ENCODE measurements around the gene KRTAP16-1. TPM values are rescaled to one million over a fixed set of nuclear protein-coding genes. Genes with fewer than 3 reads are reported as not detected.

Gene KRTAP16-1
- total and polyA plus RNA-seq, 2 of the 13 experiments (the other 11 are each of a cell fraction or from before 2014, with no cell fraction given) = not detected

DNA sequence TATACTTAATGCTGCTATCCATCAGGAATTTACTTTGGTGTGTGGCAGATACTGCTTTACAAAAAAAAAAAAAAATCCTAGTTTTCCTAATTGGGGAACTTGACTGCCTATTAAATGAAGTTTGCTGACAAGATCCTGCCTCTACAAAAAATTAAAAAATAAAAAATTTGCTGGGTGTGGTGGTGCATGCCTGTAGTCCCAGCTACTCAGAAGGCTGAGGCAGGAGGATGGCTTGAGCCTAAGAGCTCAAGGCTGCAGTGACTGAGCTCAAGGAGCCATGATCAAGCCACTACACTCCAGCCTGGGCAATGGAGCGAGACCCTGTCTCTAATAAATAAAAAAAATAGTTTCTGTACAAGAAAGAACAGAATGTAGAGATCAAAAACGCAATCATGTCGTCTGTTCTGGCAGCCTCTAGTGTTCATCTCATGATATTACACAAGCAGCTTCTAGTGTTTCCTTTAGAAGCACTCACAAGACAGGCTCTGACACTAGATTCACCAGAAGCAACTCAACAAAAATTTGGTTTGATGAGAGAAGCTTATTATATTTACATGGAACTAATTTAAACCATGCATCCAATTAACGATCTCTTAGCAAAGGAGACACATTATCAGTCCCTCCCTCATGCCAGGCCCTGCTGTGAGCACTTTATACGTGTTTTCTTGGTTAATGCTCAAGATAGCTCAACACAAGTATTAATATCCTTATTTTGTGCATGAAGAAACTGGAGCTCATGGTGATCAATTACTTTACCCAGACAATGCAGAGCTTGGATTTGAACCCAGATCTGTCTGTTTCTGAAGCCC is 13.2 kb upstream of the KRTAP16-1 start (continued):
- TF ChIP-seq, protein P1, sequence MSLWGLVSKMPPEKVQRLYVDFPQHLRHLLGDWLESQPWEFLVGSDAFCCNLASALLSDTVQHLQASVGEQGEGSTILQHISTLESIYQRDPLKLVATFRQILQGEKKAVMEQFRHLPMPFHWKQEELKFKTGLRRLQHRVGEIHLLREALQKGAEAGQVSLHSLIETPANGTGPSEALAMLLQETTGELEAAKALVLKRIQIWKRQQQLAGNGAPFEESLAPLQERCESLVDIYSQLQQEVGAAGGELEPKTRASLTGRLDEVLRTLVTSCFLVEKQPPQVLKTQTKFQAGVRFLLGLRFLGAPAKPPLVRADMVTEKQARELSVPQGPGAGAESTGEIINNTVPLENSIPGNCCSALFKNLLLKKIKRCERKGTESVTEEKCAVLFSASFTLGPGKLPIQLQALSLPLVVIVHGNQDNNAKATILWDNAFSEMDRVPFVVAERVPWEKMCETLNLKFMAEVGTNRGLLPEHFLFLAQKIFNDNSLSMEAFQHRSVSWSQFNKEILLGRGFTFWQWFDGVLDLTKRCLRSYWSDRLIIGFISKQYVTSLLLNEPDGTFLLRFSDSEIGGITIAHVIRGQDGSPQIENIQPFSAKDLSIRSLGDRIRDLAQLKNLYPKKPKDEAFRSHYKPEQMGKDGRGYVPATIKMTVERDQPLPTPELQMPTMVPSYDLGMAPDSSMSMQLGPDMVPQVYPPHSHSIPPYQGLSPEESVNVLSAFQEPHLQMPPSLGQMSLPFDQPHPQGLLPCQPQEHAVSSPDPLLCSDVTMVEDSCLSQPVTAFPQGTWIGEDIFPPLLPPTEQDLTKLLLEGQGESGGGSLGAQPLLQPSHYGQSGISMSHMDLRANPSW (CRISPR knock-in tag; IDR thresholded peaks at IDR 0.05; ENCODE audit: borderline replicate concordance) = no peak
- TF ChIP-seq HNRNPUL1 (IDR thresholded peaks at IDR 0.05; ENCODE audit: low read depth, low read length) (no peak), ZNF780A (CRISPR knock-in tag; IDR thresholded peaks at IDR 0.05) (no peak), ZNF737 (CRISPR knock-in tag; IDR thresholded peaks at IDR 0.05; ENCODE audit: borderline replicate concordance) (no peak), NFYC (CRISPR knock-in tag; IDR thresholded peaks at IDR 0.05) (no peak), KDM6A (CRISPR knock-in tag; IDR thresholded peaks at IDR 0.05; ENCODE audit: low read depth) (no peak), AKAP8 (CRISPR knock-in tag; IDR thresholded peaks at IDR 0.05) (no peak), MBNL3 (CRISPR knock-in tag; conservative IDR thresholded peaks at IDR 0.05) (no peak), ZNF557 (CRISPR knock-in tag; IDR thresholded peaks at IDR 0.05) (no peak), GATA4 (IDR thresholded peaks at IDR 0.05; ENCODE audit: borderline replicate concordance, low read depth) (no peak), RBFOX2 (IDR thresholded peaks at IDR 0.05; ENCODE audit: low read depth, low read length) (no peak), ZNF567 (CRISPR knock-in tag; IDR thresholded peaks at IDR 0.05; ENCODE audit: borderline replicate concordance) (no peak), ZNF556 (CRISPR knock-in tag; IDR thresholded peaks at IDR 0.05; ENCODE audit: borderline replicate concordance) (no peak), MAF1 (CRISPR knock-in tag; IDR thresholded peaks at IDR 0.05; ENCODE audit: borderline replicate concordance) (no peak)
- TF ChIP-seq, protein P2, sequence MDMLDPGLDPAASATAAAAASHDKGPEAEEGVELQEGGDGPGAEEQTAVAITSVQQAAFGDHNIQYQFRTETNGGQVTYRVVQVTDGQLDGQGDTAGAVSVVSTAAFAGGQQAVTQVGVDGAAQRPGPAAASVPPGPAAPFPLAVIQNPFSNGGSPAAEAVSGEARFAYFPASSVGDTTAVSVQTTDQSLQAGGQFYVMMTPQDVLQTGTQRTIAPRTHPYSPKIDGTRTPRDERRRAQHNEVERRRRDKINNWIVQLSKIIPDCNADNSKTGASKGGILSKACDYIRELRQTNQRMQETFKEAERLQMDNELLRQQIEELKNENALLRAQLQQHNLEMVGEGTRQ (IDR thresholded peaks at IDR 0.05; ENCODE audit: low read depth, low read length) = no peak
- TF ChIP-seq, protein P2 (CRISPR knock-in tag; IDR thresholded peaks at IDR 0.05; ENCODE audit: borderline replicate concordance) = no peak
- TF ChIP-seq, protein P3, sequence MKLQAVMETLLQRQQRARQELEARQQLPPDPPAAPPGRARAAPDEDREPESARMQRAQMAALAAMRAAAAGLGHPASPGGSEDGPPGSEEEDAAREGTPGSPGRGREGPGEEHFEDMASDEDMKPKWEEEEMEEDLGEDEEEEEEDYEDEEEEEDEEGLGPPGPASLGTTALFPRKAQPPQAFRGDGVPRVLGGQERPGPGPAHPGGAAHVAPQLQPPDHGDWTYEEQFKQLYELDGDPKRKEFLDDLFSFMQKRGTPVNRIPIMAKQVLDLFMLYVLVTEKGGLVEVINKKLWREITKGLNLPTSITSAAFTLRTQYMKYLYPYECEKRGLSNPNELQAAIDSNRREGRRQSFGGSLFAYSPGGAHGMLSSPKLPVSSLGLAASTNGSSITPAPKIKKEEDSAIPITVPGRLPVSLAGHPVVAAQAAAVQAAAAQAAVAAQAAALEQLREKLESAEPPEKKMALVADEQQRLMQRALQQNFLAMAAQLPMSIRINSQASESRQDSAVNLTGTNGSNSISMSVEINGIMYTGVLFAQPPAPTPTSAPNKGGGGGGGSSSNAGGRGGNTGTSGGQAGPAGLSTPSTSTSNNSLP (IDR thresholded peaks at IDR 0.05; ENCODE audit: low read depth, low read length) = peak; percentile 52; the same call in 1 of the 2 replicates
- TF ChIP-seq, protein P4, sequence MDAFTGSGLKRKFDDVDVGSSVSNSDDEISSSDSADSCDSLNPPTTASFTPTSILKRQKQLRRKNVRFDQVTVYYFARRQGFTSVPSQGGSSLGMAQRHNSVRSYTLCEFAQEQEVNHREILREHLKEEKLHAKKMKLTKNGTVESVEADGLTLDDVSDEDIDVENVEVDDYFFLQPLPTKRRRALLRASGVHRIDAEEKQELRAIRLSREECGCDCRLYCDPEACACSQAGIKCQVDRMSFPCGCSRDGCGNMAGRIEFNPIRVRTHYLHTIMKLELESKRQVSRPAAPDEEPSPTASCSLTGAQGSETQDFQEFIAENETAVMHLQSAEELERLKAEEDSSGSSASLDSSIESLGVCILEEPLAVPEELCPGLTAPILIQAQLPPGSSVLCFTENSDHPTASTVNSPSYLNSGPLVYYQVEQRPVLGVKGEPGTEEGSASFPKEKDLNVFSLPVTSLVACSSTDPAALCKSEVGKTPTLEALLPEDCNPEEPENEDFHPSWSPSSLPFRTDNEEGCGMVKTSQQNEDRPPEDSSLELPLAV (CRISPR knock-in tag; conservative IDR thresholded peaks at IDR 0.05; ENCODE audit: low read depth) = no peak
- TF ChIP-seq, protein P5, sequence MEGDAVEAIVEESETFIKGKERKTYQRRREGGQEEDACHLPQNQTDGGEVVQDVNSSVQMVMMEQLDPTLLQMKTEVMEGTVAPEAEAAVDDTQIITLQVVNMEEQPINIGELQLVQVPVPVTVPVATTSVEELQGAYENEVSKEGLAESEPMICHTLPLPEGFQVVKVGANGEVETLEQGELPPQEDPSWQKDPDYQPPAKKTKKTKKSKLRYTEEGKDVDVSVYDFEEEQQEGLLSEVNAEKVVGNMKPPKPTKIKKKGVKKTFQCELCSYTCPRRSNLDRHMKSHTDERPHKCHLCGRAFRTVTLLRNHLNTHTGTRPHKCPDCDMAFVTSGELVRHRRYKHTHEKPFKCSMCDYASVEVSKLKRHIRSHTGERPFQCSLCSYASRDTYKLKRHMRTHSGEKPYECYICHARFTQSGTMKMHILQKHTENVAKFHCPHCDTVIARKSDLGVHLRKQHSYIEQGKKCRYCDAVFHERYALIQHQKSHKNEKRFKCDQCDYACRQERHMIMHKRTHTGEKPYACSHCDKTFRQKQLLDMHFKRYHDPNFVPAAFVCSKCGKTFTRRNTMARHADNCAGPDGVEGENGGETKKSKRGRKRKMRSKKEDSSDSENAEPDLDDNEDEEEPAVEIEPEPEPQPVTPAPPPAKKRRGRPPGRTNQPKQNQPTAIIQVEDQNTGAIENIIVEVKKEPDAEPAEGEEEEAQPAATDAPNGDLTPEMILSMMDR (CRISPR knock-in tag; IDR thresholded peaks at IDR 0.05) = peak; percentile 71

Data from HepG2 (cell line).